Measurements from ENCODE around the gene SUCLG2.

- TF ChIP-seq, protein P1, sequence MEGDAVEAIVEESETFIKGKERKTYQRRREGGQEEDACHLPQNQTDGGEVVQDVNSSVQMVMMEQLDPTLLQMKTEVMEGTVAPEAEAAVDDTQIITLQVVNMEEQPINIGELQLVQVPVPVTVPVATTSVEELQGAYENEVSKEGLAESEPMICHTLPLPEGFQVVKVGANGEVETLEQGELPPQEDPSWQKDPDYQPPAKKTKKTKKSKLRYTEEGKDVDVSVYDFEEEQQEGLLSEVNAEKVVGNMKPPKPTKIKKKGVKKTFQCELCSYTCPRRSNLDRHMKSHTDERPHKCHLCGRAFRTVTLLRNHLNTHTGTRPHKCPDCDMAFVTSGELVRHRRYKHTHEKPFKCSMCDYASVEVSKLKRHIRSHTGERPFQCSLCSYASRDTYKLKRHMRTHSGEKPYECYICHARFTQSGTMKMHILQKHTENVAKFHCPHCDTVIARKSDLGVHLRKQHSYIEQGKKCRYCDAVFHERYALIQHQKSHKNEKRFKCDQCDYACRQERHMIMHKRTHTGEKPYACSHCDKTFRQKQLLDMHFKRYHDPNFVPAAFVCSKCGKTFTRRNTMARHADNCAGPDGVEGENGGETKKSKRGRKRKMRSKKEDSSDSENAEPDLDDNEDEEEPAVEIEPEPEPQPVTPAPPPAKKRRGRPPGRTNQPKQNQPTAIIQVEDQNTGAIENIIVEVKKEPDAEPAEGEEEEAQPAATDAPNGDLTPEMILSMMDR (IDR thresholded peaks at IDR 0.05), result no peak
- no peak for TF ChIP-seq POLR2A (IDR thresholded peaks at IDR 0.05; ENCODE audit: low read depth)
Measured at GRCh38 chr3:67608034-67608433, 46.4 kb downstream of the SUCLG2 start.
